Gastrocnemius medialis (tissue), 4 donors: ENCODE data around the gene ADGRE1.

Source experiments
- CTCF ChIP-seq, 5 experiments: fragments of 450-650 bp in 3 of 5; fragments of 200-600 bp in 2 of 5; sonication (generic) in 2 of 5; IDR thresholded peaks in 4 of 5; conservative IDR thresholded peaks in 1 of 5; 1 replicate in 4 of 5; 2 replicates in 1 of 5; pipeline ENCODE4 v1.5.1; 2016 to 2019; ENCODE audit warnings: antibody characterized with exemption in 5 of 5, mild to moderate bottlenecking in 3 of 5, moderate library complexity in 3 of 5
- POLR2A ChIP-seq, 2 donors: fragments of 450-650 bp; IDR thresholded peaks; one replicate each; pipeline ENCODE4 v1.6.1; 2017; ENCODE audit warnings: antibody characterized with exemption in 2 of 2, mild to moderate bottlenecking in 2 of 2, moderate library complexity in 2 of 2

- TF ChIP-seq POLR2A (IDR thresholded peaks at IDR 0.05): no peak
- TF ChIP-seq CTCF (IDR thresholded peaks at IDR 0.05 in 4 of 5, conservative IDR thresholded peaks at IDR 0.05 in 1 of 5): no peak
Measured at GRCh38 chr19:6852001-6852400, 35.4 kb upstream of the ADGRE1 start.
